ENCODE measurements around the gene MAPK6.

Gene MAPK6

GRCh38 chr15:52016316-52016715 lies 2.7 kb upstream of the MAPK6 start:
- Histone ChIP-seq H3K4me1 (ENCODE audit: control insufficient read depth in 2 of 2, insufficient read depth in 1 of 2, low read depth in 1 of 2, low read length in 2 of 2) (peaks cover 7 to 10% of the 10 kb centered on the region in 2 donors), H3K79me1 (ENCODE audit: low read depth, low read length) (no peaks in the 10 kb centered on the region), H3K4me3 (ENCODE audit: low read length in 2 of 2) (no peak overlapping the region), H4K91ac (ENCODE audit: low read depth, low read length, poor library complexity) (no peak overlapping the region), H2BK120ac (ENCODE audit: low read depth, low read length) (no peak overlapping the region), H3K27me3 (ENCODE audit: control insufficient read depth in 3 of 3, insufficient read depth in 3 of 3, low read depth in 1 of 3, low read length in 3 of 3) (no peaks in the 10 kb centered on the region), H3K9ac (ENCODE audit: low read depth, low read length, poor library complexity) (no peak overlapping the region), H2BK5ac (ENCODE audit: low read length) (no peak overlapping the region), H3K36me3 (replicated peaks in 1 of 2; ENCODE audit: control insufficient read depth in 2 of 2, insufficient read depth in 2 of 2, low read length in 2 of 2) (no peaks in the 10 kb centered on the region), H3K4ac (ENCODE audit: low read length) (no peak overlapping the region), H4K8ac (ENCODE audit: low read depth, low read length) (no peak overlapping the region), H3K9me3 (replicated peaks in 1 of 2; ENCODE audit: control insufficient read depth in 2 of 2, insufficient read depth in 1 of 2, low read depth in 1 of 2, low read length in 2 of 2) (no peaks in the 10 kb centered on the region), H3K18ac (ENCODE audit: low read length) (no peak overlapping the region), H2AFZ (ENCODE audit: low read length) (no peak overlapping the region), H2AK5ac (ENCODE audit: low read depth, low read length) (no peak overlapping the region), H3K23ac (ENCODE audit: low read depth, low read length, poor library complexity) (no peak overlapping the region), H3K4me2 (ENCODE audit: insufficient read depth, low read length, poor library complexity, severe bottlenecking) (no peak overlapping the region), H2BK15ac (ENCODE audit: low read length) (no peak overlapping the region), H2BK12ac (ENCODE audit: low read length) (no peak overlapping the region), H3K27ac (replicated peaks; ENCODE audit: low read length) (no peak overlapping the region), H3K14ac (ENCODE audit: low read length) (no peak overlapping the region)
- DNase-seq (ENCODE audit: low spot score), result no peak
- no CpG with 5 or more reads among the region's 2 CpGs for WGBS, 2 donors (ENCODE audit: extremely low coverage in 2 of 2, insufficient read length in 2 of 2, insufficient replicate concordance in 1 of 2)

DNA sequence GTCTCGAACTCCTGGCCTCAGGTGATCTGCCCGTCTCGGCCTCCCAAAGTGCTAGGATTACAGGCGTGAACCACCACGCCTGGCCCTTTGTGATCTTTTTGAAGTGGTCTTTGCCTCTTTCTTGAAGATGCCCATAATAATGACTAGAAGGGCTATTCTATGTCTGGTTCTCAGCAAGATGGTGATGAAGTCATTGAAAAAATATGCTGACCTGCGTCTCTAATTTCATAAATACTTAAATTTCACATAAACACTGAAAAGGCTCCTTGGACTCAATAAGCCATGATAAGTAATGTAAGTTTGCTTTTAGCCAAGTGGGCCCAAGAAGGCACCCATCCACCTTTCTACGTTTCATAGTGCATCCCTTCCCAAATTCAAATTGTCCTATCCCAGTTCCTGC lies 775 bp upstream of the MAPK6 start:
- Histone ChIP-seq H2BK12ac (ENCODE audit: low read length) (no peak overlapping the region), H3K27ac (replicated peaks; ENCODE audit: low read length) (no peak overlapping the region), H3K4ac (ENCODE audit: low read length) (no peak overlapping the region), H3K9me3 (replicated peaks in 1 of 2; ENCODE audit: control insufficient read depth in 2 of 2, insufficient read depth in 1 of 2, low read depth in 1 of 2, low read length in 2 of 2) (no peaks in the 10 kb centered on the region), H3K4me3 (ENCODE audit: low read length in 2 of 2) (peak overlapping the region in 1 of 2 donors; percentile 58), H2BK15ac (ENCODE audit: low read length) (no peak overlapping the region), H2BK120ac (ENCODE audit: low read depth, low read length) (no peak overlapping the region), H2AK5ac (ENCODE audit: low read depth, low read length) (peak overlapping the region; percentile 72), H2BK5ac (ENCODE audit: low read length) (no peak overlapping the region), H3K4me1 (ENCODE audit: control insufficient read depth in 2 of 2, insufficient read depth in 1 of 2, low read depth in 1 of 2, low read length in 2 of 2) (peaks cover 3 to 12% of the 10 kb centered on the region in 2 donors), H3K23ac (ENCODE audit: low read depth, low read length, poor library complexity) (no peak overlapping the region), H3K9ac (ENCODE audit: low read depth, low read length, poor library complexity) (no peak overlapping the region), H3K14ac (ENCODE audit: low read length) (no peak overlapping the region), H4K8ac (ENCODE audit: low read depth, low read length) (no peak overlapping the region), H3K18ac (ENCODE audit: low read length) (no peak overlapping the region), H3K27me3 (ENCODE audit: control insufficient read depth in 3 of 3, insufficient read depth in 3 of 3, low read depth in 1 of 3, low read length in 3 of 3) (no peaks in the 10 kb centered on the region), H3K79me1 (ENCODE audit: low read depth, low read length) (no peaks in the 10 kb centered on the region), H4K91ac (ENCODE audit: low read depth, low read length, poor library complexity) (no peak overlapping the region), H3K36me3 (replicated peaks in 1 of 2; ENCODE audit: control insufficient read depth in 2 of 2, insufficient read depth in 2 of 2, low read length in 2 of 2) (no peaks in the 10 kb centered on the region), H2AFZ (ENCODE audit: low read length) (peak overlapping the region; percentile 89), H3K4me2 (ENCODE audit: insufficient read depth, low read length, poor library complexity, severe bottlenecking) (no peak overlapping the region)
- WGBS, 2 donors (ENCODE audit: extremely low coverage in 2 of 2, insufficient read length in 2 of 2, insufficient replicate concordance in 1 of 2), result no CpG with 5 or more reads among the region's 7 CpGs
- no peak for DNase-seq (ENCODE audit: low spot score)

DNA sequence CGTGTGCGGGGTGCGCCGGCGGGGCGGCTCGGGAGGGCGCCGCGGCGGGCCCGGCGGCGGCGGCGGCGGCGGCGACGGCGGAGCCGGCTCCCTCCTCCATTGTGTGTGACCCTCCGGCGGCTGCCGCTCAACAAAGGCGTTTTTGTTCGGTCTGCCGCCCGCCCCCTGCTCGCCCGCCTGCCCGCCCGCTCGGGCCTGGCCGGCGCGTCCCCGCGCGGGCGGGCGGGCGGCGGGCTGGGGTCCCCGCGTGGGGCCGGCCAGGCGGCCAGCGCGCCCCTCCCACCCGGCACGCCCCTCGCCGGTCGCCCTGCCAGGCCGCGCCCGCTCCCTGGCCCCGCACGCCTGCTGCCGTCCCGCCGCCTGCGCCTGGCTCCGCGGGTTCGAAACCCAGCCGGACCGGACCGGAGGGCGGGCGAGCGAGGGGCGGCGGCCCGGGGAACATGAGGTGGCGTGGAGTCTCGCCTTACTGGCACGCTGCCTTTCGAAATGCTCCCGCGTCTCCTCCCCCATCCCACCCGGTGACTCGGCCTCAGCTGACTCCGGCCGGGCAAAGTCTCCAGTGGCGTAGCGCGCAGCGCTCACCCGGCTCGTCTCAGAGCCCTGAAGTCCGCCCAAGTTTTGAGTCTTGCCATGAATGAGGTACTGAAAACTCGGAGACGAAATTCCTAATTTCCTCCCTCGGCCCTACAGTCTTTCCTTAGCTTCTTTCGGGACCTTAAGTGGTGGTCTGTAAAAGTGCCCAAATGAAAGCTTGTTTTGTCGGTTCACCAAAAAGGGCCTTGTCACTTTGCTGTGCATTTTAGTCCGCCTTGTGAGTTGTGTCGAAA lies 588 bp downstream of the MAPK6 start:
- no peak overlapping the region for H3K4ac ChIP-seq (ENCODE audit: low read length)
- H2AFZ ChIP-seq (ENCODE audit: low read length), result peak overlapping the region; percentile 89
- H4K8ac ChIP-seq (ENCODE audit: low read depth, low read length), result no peak overlapping the region
- WGBS, 2 donors (ENCODE audit: extremely low coverage in 2 of 2, insufficient read length in 2 of 2, insufficient replicate concordance in 1 of 2), result no CpG with 5 or more reads among the region's 100 CpGs
- H3K4me3 ChIP-seq (ENCODE audit: low read length in 2 of 2), result peak overlapping the region; percentile 58 to 97
- peak overlapping the region; percentile 60 for H2BK15ac ChIP-seq (ENCODE audit: low read length)
- no peak overlapping the region for H2AK5ac ChIP-seq (ENCODE audit: low read depth, low read length)
- peak overlapping the region; percentile 68 for H2BK120ac ChIP-seq (ENCODE audit: low read depth, low read length)
- H3K9me3 ChIP-seq (replicated peaks in 1 of 2; ENCODE audit: control insufficient read depth in 2 of 2, insufficient read depth in 1 of 2, low read depth in 1 of 2, low read length in 2 of 2), result peaks cover 0 to 3% of the 10 kb centered on the region in 2 donors
- H2BK5ac ChIP-seq (ENCODE audit: low read length), result peak overlapping the region; percentile 83
- H3K23ac ChIP-seq (ENCODE audit: low read depth, low read length, poor library complexity), result peak overlapping the region; percentile 89
- peaks cover 0 to 4% of the 10 kb centered on the region in 2 donors for H3K36me3 ChIP-seq (replicated peaks in 1 of 2; ENCODE audit: control insufficient read depth in 2 of 2, insufficient read depth in 2 of 2, low read length in 2 of 2)
- H3K79me1 ChIP-seq (ENCODE audit: low read depth, low read length), result no peaks in the 10 kb centered on the region
- H3K27ac ChIP-seq (replicated peaks; ENCODE audit: low read length), result peak overlapping the region; percentile 99
- no peak overlapping the region for H2BK12ac ChIP-seq (ENCODE audit: low read length)
- no peak overlapping the region for H4K91ac ChIP-seq (ENCODE audit: low read depth, low read length, poor library complexity)
- peak overlapping the region; percentile 97 for H3K9ac ChIP-seq (ENCODE audit: low read depth, low read length, poor library complexity)
- peak; percentile 57 for DNase-seq (ENCODE audit: low spot score)
- no peaks in the 10 kb centered on the region for H3K27me3 ChIP-seq (ENCODE audit: control insufficient read depth in 3 of 3, insufficient read depth in 3 of 3, low read depth in 1 of 3, low read length in 3 of 3)
- peak overlapping the region; percentile 59 for H3K4me2 ChIP-seq (ENCODE audit: insufficient read depth, low read length, poor library complexity, severe bottlenecking)
- peaks cover 3 to 13% of the 10 kb centered on the region in 2 donors for H3K4me1 ChIP-seq (ENCODE audit: control insufficient read depth in 2 of 2, insufficient read depth in 1 of 2, low read depth in 1 of 2, low read length in 2 of 2)
- peak overlapping the region; percentile 99 for H3K18ac ChIP-seq (ENCODE audit: low read length)
- H3K14ac ChIP-seq (ENCODE audit: low read length), result no peak overlapping the region

DNA sequence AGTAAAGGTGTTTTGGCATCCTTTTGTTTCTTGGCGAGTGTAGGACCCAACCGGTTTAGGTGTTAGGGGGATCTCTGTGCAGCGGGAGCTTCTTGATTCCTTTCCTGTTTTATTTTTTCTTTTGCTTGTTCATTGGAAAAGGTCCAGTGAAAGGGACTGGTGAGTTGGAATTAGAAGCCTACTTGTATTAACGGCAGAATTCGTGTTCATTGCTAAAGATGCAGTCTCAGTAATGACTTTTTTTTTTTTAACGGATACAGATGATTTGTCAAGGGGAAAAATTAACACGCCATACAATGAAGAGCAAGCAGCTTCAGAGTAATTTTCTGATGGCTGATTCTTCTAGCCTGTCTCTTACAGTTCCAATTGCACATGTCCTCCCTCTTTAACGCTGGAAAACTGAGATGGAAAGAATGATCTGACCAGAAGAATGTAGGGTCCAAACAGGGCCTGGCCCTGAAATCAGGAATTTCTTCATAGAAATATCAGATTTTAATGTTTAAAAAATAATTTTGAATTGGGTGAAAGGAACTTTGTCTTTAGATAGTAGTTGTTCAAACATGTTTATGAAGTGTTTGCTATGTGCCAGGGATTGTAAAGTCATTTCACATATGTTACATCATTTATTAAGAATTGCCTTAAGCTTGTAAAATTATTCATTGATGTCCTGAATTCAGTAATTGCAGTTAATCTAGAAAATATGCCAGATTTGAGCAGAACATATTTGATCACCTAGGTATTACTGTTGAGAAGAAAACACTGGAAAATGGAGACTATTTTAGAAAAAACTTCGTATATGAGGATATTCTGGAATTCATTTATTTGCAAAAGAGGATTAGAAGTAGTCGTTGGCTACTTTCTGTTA lies 1.4 kb downstream of the MAPK6 start:
- Histone ChIP-seq H3K27ac (replicated peaks; ENCODE audit: low read length) (peak overlapping the region; percentile 99), H3K79me1 (ENCODE audit: low read depth, low read length) (no peaks in the 10 kb centered on the region), H2AFZ (ENCODE audit: low read length) (peak overlapping the region; percentile 88), H3K4me2 (ENCODE audit: insufficient read depth, low read length, poor library complexity, severe bottlenecking) (peak overlapping the region; percentile 59), H2BK120ac (ENCODE audit: low read depth, low read length) (no peak overlapping the region), H3K4me1 (ENCODE audit: control insufficient read depth in 2 of 2, insufficient read depth in 1 of 2, low read depth in 1 of 2, low read length in 2 of 2) (peaks cover 3 to 13% of the 10 kb centered on the region in 2 donors), H3K14ac (ENCODE audit: low read length) (no peak overlapping the region), H3K4me3 (ENCODE audit: low read length in 2 of 2) (peak overlapping the region; percentile 58 to 97), H3K18ac (ENCODE audit: low read length) (no peak overlapping the region), H3K23ac (ENCODE audit: low read depth, low read length, poor library complexity) (no peak overlapping the region), H3K36me3 (replicated peaks in 1 of 2; ENCODE audit: control insufficient read depth in 2 of 2, insufficient read depth in 2 of 2, low read length in 2 of 2) (peaks cover 0 to 11% of the 10 kb centered on the region in 2 donors), H3K9ac (ENCODE audit: low read depth, low read length, poor library complexity) (peak overlapping the region; percentile 97), H3K27me3 (ENCODE audit: control insufficient read depth in 3 of 3, insufficient read depth in 3 of 3, low read depth in 1 of 3, low read length in 3 of 3) (no peaks in the 10 kb centered on the region), H4K8ac (ENCODE audit: low read depth, low read length) (no peak overlapping the region), H2AK5ac (ENCODE audit: low read depth, low read length) (no peak overlapping the region), H2BK5ac (ENCODE audit: low read length) (no peak overlapping the region), H2BK15ac (ENCODE audit: low read length) (no peak overlapping the region), H3K9me3 (replicated peaks in 1 of 2; ENCODE audit: control insufficient read depth in 2 of 2, insufficient read depth in 1 of 2, low read depth in 1 of 2, low read length in 2 of 2) (peaks cover 0 to 3% of the 10 kb centered on the region in 2 donors), H2BK12ac (ENCODE audit: low read length) (no peak overlapping the region), H4K91ac (ENCODE audit: low read depth, low read length, poor library complexity) (no peak overlapping the region), H3K4ac (ENCODE audit: low read length) (no peak overlapping the region)
- WGBS, 2 donors (ENCODE audit: extremely low coverage in 2 of 2, insufficient read length in 2 of 2, insufficient replicate concordance in 1 of 2), result no CpG with 5 or more reads among the region's 10 CpGs
- DNase-seq (ENCODE audit: low spot score), result no peak

Data from neuronal stem cell (in vitro differentiated cells).